ENCODE data around the gene LHFPL6.

GRCh38 chr13:39490136-39490535 lies 112.9 kb downstream of the LHFPL6 start:
- TF ChIP-seq POLR2A (IDR thresholded peaks at IDR 0.05) (no peak), CTCF (IDR thresholded peaks at IDR 0.05) (no peak), POLR2AphosphoS5 (IDR thresholded peaks at IDR 0.05) (no peak), EP300 (IDR thresholded peaks at IDR 0.05) (no peak)
